Measurements from ENCODE around the gene ZBED4. TPM values are rescaled to one million over a fixed set of nuclear protein-coding genes. Genes with fewer than 3 reads are reported as not detected.

The ZBED4 gene
- total RNA-seq, 1 donor from 2014 or later: 11.0 TPM

GRCh38 chr22:49855251-49855911 is 1.7 kb downstream of the ZBED4 start:
- peak in 1 of 2 donors; percentile 39 for DNase-seq (ENCODE audit: low read depth in 2 of 2)

GRCh38 chr22:49856343-49856742 is 2.7 kb downstream of the ZBED4 start:
- DNase-seq (ENCODE audit: low read depth in 2 of 2): no peak

GRCh38 chr22:49856766-49857618 is 3.3 kb downstream of the ZBED4 start:
- no peak for DNase-seq (ENCODE audit: low read depth in 2 of 2)

GRCh38 chr22:49858827-49859226 is 5.2 kb downstream of the ZBED4 start:
- no peak for DNase-seq (ENCODE audit: low read depth in 2 of 2)

- DNase-seq (ENCODE audit: low read depth in 2 of 2): no peak
These were observed 8.2 kb downstream of the ZBED4 start for GRCh38 chr22:49861642-49862495.

GRCh38 chr22:49862496-49862776 is 8.8 kb downstream of the ZBED4 start:
- no peak for DNase-seq (ENCODE audit: low read depth in 2 of 2)

GRCh38 chr22:49863931-49864330 is 10.3 kb downstream of the ZBED4 start:
- no peak for DNase-seq (ENCODE audit: low read depth in 2 of 2)

GRCh38 chr22:49865156-49865555 is 11.5 kb downstream of the ZBED4 start:
- DNase-seq (ENCODE audit: low read depth in 2 of 2): no peak

- DNase-seq (ENCODE audit: low read depth in 2 of 2): no peak
These were observed 12.5 kb downstream of the ZBED4 start for GRCh38 chr22:49866134-49866533.

GRCh38 chr22:49866646-49867045 is 13.0 kb downstream of the ZBED4 start:
- no peak for DNase-seq (ENCODE audit: low read depth in 2 of 2)

- no peak for DNase-seq (ENCODE audit: low read depth in 2 of 2)
These were observed 13.9 kb downstream of the ZBED4 start for GRCh38 chr22:49867303-49868265.

- no peak for DNase-seq (ENCODE audit: low read depth in 2 of 2)
These were observed 15.6 kb downstream of the ZBED4 start for GRCh38 chr22:49869086-49869830.

- no peak for DNase-seq (ENCODE audit: low read depth in 2 of 2)
These were observed 16.4 kb downstream of the ZBED4 start for GRCh38 chr22:49869845-49870712.

- peak in 1 of 2 donors; percentile 16 for DNase-seq (ENCODE audit: low read depth in 2 of 2)
These were observed 17.8 kb downstream of the ZBED4 start for GRCh38 chr22:49871482-49871881.

GRCh38 chr22:49872347-49872746 is 18.7 kb downstream of the ZBED4 start:
- no peak for DNase-seq (ENCODE audit: low read depth in 2 of 2)

- no peak for DNase-seq (ENCODE audit: low read depth in 2 of 2)
These were observed 19.7 kb downstream of the ZBED4 start for GRCh38 chr22:49873228-49873940.

- DNase-seq (ENCODE audit: low read depth in 2 of 2): no peak
These were observed 24.0 kb downstream of the ZBED4 start for GRCh38 chr22:49877642-49878041.

GRCh38 chr22:49878206-49878605 is 24.6 kb downstream of the ZBED4 start:
- DNase-seq (ENCODE audit: low read depth in 2 of 2): no peak

GRCh38 chr22:49879871-49880270 is 26.2 kb downstream of the ZBED4 start:
- peak in 1 of 2 donors; percentile 7 for DNase-seq (ENCODE audit: low read depth in 2 of 2)

Measured in dermis microvascular lymphatic vessel endothelial cell (primary cell).